Activated T-helper 17 cell treated with anti-CD3 and anti-CD28 coated beads, Interleukin-2, amount 50 U/mL, for 72 hours (primary cell): ENCODE measurements around the gene ATG101. TPM values are rescaled to one million over a fixed set of nuclear protein-coding genes. Genes with fewer than 3 reads are reported as not detected.
A peak's percentile ranks its signal among the peaks of the same experiment; 100 is the strongest.

Experiments
- ATAC-seq: fragments of 150-1000 bp; cut with Tn5 transposase; replicated peaks from 2 replicates; pipeline ENCODE4 v1.10.0; 2021; ENCODE audit warnings: mild to moderate bottlenecking, moderate library complexity
- H3K27ac Mint-ChIP-seq: one replicate; pipeline ENCODE4 v1.8.0; 2022; ENCODE audit warnings: mixed read lengths
- H3K27me3 Mint-ChIP-seq: one replicate; pipeline ENCODE4 v1.8.0; 2022; ENCODE audit warnings: mixed read lengths
- H3K36me3 Mint-ChIP-seq: one replicate; pipeline ENCODE4 v1.8.0; 2022; ENCODE audit warnings: low read depth, mild to moderate bottlenecking, mixed read lengths
- H3K4me1 Mint-ChIP-seq: one replicate; pipeline ENCODE4 v1.8.0; 2022; ENCODE audit warnings: mixed read lengths
- H3K4me3 Mint-ChIP-seq: one replicate; pipeline ENCODE4 v1.8.0; 2022; ENCODE audit warnings: mild to moderate bottlenecking, mixed read lengths
- H3K9me3 Mint-ChIP-seq: one replicate; pipeline ENCODE4 v1.8.0; 2022; ENCODE audit warnings: mixed read lengths
- total RNA-seq, 2 donors: library from RNA; stranded (reverse); gene quantifications; one replicate each; pipeline ENCODE4 v1.2.3, GENCODE V29; 2022

ATG101 gene
- total RNA-seq: 10 to 100 TPM; 27.6 to 31.1 TPM

DNA sequence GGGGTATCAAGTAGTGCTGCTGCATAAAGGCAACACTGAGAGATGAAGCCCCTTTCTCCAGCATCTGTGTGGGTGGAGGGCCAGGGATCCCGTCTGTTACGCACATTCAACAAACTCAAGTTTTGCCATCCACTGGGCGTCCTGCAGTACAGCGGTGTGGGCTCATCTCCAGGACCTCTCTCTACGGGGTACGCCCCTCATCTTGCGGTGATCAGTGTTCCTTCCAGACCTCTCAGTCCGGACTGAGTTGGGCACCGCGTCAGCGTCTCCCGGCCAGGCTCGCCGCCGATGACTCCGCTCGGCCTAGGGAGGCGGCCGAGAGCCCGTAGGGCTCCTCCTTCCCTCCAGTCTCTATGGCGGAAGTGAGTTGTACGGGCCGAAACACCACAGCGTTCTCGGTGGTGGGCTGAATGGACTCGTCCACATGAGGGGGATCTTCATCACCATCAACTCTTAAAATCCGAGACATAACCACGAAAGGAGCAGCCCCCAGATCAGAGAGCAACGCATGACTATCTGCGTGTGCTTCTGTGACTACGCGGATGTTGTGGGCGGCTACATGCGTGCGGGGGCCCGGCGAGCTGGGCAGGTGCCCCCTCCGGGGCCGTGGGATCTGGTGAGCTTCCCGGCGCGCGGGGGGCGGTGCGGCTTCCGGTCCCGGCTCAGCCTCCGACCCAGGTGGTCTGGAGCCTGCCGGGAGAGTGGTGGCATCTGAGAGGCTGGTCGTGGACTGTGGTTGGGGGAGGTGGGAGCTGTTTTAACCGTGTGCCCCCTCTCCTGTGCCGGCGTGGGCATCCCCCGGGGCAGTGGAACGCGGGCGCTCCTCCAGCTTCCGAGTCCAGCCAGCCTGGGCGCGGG is at the start of gene ATG101:
TSS of gene ATG101 (plus strand) at position 652 of the 858 bp plus-strand sequence. CDS start 3,673 bp downstream, outside the sequence.
- Mint-ChIP-seq H3K36me3 (peaks cover 47% of the 10 kb centered on the region), H3K9me3 (no peaks in the 10 kb centered on the region), H3K27me3 (no peaks in the 10 kb centered on the region), H3K4me3 (peak within 1 kb of the TSS; percentile 99), H3K27ac (peak within 1 kb of the TSS; percentile 99), H3K4me1 (peaks cover 44% of the 10 kb centered on the region)
- peak; percentile 92 for ATAC-seq

GRCh38 chr12:52020539-52021336 is 49.0 kb upstream of the ATG101 start:
- peak overlapping the region; percentile 29 for H3K4me3 Mint-ChIP-seq
- ATAC-seq: no peak
- H3K4me1 Mint-ChIP-seq: peaks cover 19% of the 10 kb centered on the region
- H3K27ac Mint-ChIP-seq: peak overlapping the region; percentile 34
- peaks cover 14% of the 10 kb centered on the region for H3K36me3 Mint-ChIP-seq
- H3K9me3 Mint-ChIP-seq: no peaks in the 10 kb centered on the region
- H3K27me3 Mint-ChIP-seq: no peaks in the 10 kb centered on the region

DNA sequence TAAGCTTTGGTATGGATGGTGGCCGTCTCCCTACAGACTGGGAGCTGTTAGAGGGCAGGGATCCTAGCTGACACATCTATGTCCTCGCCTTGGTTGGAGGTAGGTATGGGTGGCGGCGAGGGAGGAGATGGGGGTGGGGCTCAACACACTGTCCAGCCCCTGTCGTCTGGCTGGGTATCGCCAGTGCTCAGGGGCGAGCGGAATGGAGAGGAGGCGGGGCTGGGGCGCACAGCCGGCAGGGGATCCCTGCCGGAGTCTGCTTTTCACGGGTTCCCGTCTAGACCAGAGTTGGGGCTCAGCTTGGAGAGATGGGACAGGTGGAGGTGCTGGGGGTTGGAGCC is 47.0 kb upstream of the ATG101 start:
- no peaks in the 10 kb centered on the region for H3K9me3 Mint-ChIP-seq
- ATAC-seq: peak; percentile 28
- no peak overlapping the region for H3K27ac Mint-ChIP-seq

GRCh38 chr12:52023182-52023975 is 46.4 kb upstream of the ATG101 start:
- peaks cover 4% of the 10 kb centered on the region for H3K36me3 Mint-ChIP-seq
- H3K4me1 Mint-ChIP-seq: peaks cover 19% of the 10 kb centered on the region
- H3K4me3 Mint-ChIP-seq: peak overlapping the region; percentile 83
- peak; percentile 77 for ATAC-seq
- H3K27ac Mint-ChIP-seq: peak overlapping the region; percentile 85
- H3K27me3 Mint-ChIP-seq: no peaks in the 10 kb centered on the region
- H3K9me3 Mint-ChIP-seq: no peaks in the 10 kb centered on the region

More for the DNA sequence above, 47.0 kb upstream of the ATG101 start:
- Mint-ChIP-seq H3K4me3 (peak overlapping the region; percentile 83), H3K4me1 (peaks cover 19% of the 10 kb centered on the region), H3K27me3 (no peaks in the 10 kb centered on the region), H3K36me3 (peaks cover 4% of the 10 kb centered on the region)

- Mint-ChIP-seq H3K4me3 (peak overlapping the region; percentile 83), H3K9me3 (no peaks in the 10 kb centered on the region), H3K27me3 (no peaks in the 10 kb centered on the region), H3K36me3 (peaks cover 4% of the 10 kb centered on the region), H3K27ac (peak overlapping the region; percentile 85), H3K4me1 (peaks cover 19% of the 10 kb centered on the region)
- ATAC-seq: peak; percentile 14
These were observed 45.6 kb upstream of the ATG101 start for GRCh38 chr12:52023976-52024688.

GRCh38 chr12:52024845-52025230 is 44.9 kb upstream of the ATG101 start:
- ATAC-seq: peak; percentile 52
- peak overlapping the region; percentile 85 for H3K27ac Mint-ChIP-seq
- peak overlapping the region; percentile 83 for H3K4me3 Mint-ChIP-seq
- no peaks in the 10 kb centered on the region for H3K9me3 Mint-ChIP-seq
- H3K36me3 Mint-ChIP-seq: peaks cover 4% of the 10 kb centered on the region
- H3K27me3 Mint-ChIP-seq: no peaks in the 10 kb centered on the region
- H3K4me1 Mint-ChIP-seq: peaks cover 19% of the 10 kb centered on the region

- Mint-ChIP-seq H3K4me1 (peaks cover 6% of the 10 kb centered on the region), H3K27me3 (no peaks in the 10 kb centered on the region), H3K9me3 (no peaks in the 10 kb centered on the region), H3K4me3 (peak overlapping the region; percentile 83), H3K36me3 (peaks cover 4% of the 10 kb centered on the region), H3K27ac (peak overlapping the region; percentile 85)
- ATAC-seq: no peak
These were observed 43.5 kb upstream of the ATG101 start for GRCh38 chr12:52026263-52026662.

GRCh38 chr12:52027085-52027843 is 42.5 kb upstream of the ATG101 start:
- Mint-ChIP-seq H3K27me3 (no peaks in the 10 kb centered on the region), H3K4me3 (no peak overlapping the region), H3K9me3 (no peaks in the 10 kb centered on the region), H3K36me3 (peaks cover 4% of the 10 kb centered on the region), H3K27ac (no peak overlapping the region), H3K4me1 (peaks cover 6% of the 10 kb centered on the region)
- ATAC-seq: no peak

- Mint-ChIP-seq H3K4me3 (no peak overlapping the region), H3K4me1 (peaks cover 17% of the 10 kb centered on the region), H3K9me3 (no peaks in the 10 kb centered on the region), H3K36me3 (peaks cover 4% of the 10 kb centered on the region), H3K27ac (no peak overlapping the region), H3K27me3 (no peaks in the 10 kb centered on the region)
- ATAC-seq: no peak
These were observed 40.1 kb upstream of the ATG101 start for GRCh38 chr12:52029685-52030084.

DNA sequence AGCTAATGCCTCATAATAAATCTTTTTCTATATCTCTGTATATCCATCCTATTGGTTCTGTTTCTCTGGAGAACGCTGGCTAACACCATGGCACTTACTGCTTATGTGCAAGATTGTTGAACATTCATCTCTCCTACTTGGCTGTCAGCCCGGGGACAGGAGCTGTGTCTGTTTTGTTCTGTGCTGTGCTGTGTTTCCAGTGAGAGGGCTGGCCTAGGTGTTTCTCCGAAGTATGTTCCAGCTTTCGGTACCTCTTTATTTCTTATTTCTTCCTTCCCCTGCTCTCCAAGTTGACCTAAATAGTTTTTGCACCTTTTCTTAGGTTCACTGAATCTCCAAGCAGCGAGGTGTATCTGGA is 37.4 kb upstream of the ATG101 start:
- H3K9me3 Mint-ChIP-seq: no peaks in the 10 kb centered on the region
- ATAC-seq: no peak
- no peaks in the 10 kb centered on the region for H3K27me3 Mint-ChIP-seq
- peak overlapping the region; percentile 85 for H3K4me3 Mint-ChIP-seq
- peaks cover 12% of the 10 kb centered on the region for H3K4me1 Mint-ChIP-seq
- no peaks in the 10 kb centered on the region for H3K36me3 Mint-ChIP-seq
- H3K27ac Mint-ChIP-seq: peak overlapping the region; percentile 72

- Mint-ChIP-seq H3K9me3 (no peaks in the 10 kb centered on the region), H3K36me3 (no peaks in the 10 kb centered on the region), H3K27me3 (no peaks in the 10 kb centered on the region), H3K4me1 (peaks cover 12% of the 10 kb centered on the region), H3K27ac (peak overlapping the region; percentile 72), H3K4me3 (peak overlapping the region; percentile 85)
- ATAC-seq: peak; percentile 98
These were observed 36.9 kb upstream of the ATG101 start for GRCh38 chr12:52032804-52033445.

DNA sequence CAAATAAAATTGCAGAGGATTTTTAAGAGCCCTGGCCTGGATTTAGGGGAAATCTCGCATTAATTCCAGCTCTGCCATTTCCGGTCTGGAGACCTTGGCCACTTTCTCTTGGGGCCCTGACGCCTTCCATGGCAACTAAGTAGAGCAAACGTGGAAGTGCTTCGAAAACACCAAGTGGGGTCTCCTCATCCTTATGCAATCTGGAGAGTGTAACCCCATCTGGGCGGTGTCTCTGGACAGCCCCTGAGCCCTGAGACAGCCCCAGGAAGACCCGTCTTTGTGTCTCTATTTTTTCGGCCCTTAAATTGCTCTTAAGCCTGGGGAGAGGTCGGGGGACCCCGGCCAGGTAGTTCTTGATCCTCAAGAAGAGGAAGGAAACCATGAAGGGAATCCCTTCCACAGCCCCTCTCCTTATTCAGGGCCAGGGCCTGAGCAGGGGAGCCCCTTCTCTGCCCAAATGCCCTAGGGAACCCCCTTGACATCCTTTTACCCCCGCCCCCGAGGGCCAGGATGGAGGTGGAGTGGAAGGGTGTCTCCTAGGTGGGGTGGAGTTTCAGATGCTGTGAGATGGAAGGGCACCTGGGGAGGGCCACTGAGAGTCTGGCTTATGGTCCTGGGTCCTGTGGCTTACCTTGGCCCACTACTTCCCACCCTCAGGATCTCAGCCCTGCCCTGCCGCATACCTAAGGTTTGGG is 36.2 kb upstream of the ATG101 start:
- Mint-ChIP-seq H3K27ac (peak overlapping the region; percentile 72), H3K27me3 (no peaks in the 10 kb centered on the region), H3K4me3 (peak overlapping the region; percentile 85), H3K9me3 (no peaks in the 10 kb centered on the region), H3K36me3 (no peaks in the 10 kb centered on the region), H3K4me1 (peaks cover 12% of the 10 kb centered on the region)
- ATAC-seq: no peak
